Suprapubic skin (tissue), 4 donors: Measurements from ENCODE around the gene GNAI1.

Experiments
- CTCF ChIP-seq, 2 donors: fragments of 200-600 bp in 1 of 2; fragments of 450-650 bp in 1 of 2; sonication (generic) in 1 of 2; IDR thresholded peaks; one replicate each; pipeline ENCODE4 v1.5.1; 2016 to 2019; ENCODE audit warnings: antibody characterized with exemption in 2 of 2, mild to moderate bottlenecking in 1 of 2, moderate library complexity in 1 of 2
- EP300 ChIP-seq: sonication (generic); formaldehyde crosslinking; IDR thresholded peaks from one replicate; pipeline ENCODE4 v1.6.1; 2017; ENCODE audit warnings: antibody characterized with exemption
- POLR2A ChIP-seq, 2 donors: fragments of 450-650 bp; IDR thresholded peaks; one replicate each; pipeline ENCODE4 v1.6.1; 2017; ENCODE audit warnings: antibody characterized with exemption in 2 of 2, mild to moderate bottlenecking in 2 of 2, moderate library complexity in 2 of 2
- POLR2AphosphoS5 ChIP-seq, 3 donors: sonication (generic); formaldehyde crosslinking; IDR thresholded peaks; one replicate each; pipeline ENCODE4 v1.6.1; 2017; ENCODE audit warnings: antibody characterized with exemption in 3 of 3

- no peak for TF ChIP-seq POLR2AphosphoS5 (IDR thresholded peaks at IDR 0.05)
- TF ChIP-seq POLR2A (IDR thresholded peaks at IDR 0.05), result no peak
- TF ChIP-seq CTCF (IDR thresholded peaks at IDR 0.05), result no peak
- TF ChIP-seq EP300, result no peak
Measured at GRCh38 chr7:80124526-80125264, 9.9 kb upstream of the GNAI1 start.
